Body of pancreas (tissue), 4 donors: ENCODE measurements around the gene RAB6B. TPM values are rescaled to one million over a fixed set of nuclear protein-coding genes. Genes with fewer than 3 reads are reported as not detected.

Experiments
- ATAC-seq: fragments of 150-250 bp; one replicate; pipeline ENCODE4 v1.9.1; 2016
- DNase-seq, 4 donors: peaks; one replicate each; pipeline ENCODE4 v3.0.0-alpha.2; 2019
- H3K27ac ChIP-seq, 4 donors: fragments of 200-600 bp; sonication (generic); 1 replicate in 3 of 4; 2 replicates in 1 of 4; pipeline versions ENCODE4 v1.5.1 to v1.6.1; 2016 to 2019; ENCODE audit warnings: mild to moderate bottlenecking in 1 of 4, mixed read lengths in 1 of 4, moderate library complexity in 1 of 4
- H3K27me3 ChIP-seq, 2 donors: fragments of 200-600 bp; sonication (generic); one replicate each; pipeline ENCODE4 v1.6.0; 2016; ENCODE audit warnings: mild to moderate bottlenecking in 1 of 2
- H3K36me3 ChIP-seq, 2 donors: fragments of 200-600 bp; sonication (generic); replicated peaks in 1 of 2; 2 replicates each; pipeline ENCODE4 v1.5.1; 2016; ENCODE audit warnings: low read depth in 2 of 2; ENCODE audit not compliant: insufficient read depth in 1 of 2
- H3K4me1 ChIP-seq: fragments of 200-600 bp; sonication (generic); one replicate; pipeline ENCODE4 v1.6.0; 2016
- H3K4me3 ChIP-seq, 2 donors: fragments of 200-600 bp; sonication (generic); 1 replicate in 1 of 2; 2 replicates in 1 of 2; pipeline ENCODE4 v1.5.1; 2016 to 2019
- H3K9me3 ChIP-seq, 3 donors: fragments of 200-600 bp; sonication (generic); 1 replicate in 2 of 3; 2 replicates in 1 of 3; pipeline ENCODE4 v1.5.1; 2016
- CTCF ChIP-seq, 7 experiments: fragments of 450-650 bp in 4 of 7; fragments of 200-600 bp in 3 of 7; sonication (generic) in 3 of 7; IDR thresholded peaks; one replicate each; pipeline ENCODE4 v1.5.1; 2016 to 2019; ENCODE audit warnings: antibody characterized with exemption in 7 of 7
- POLR2A ChIP-seq, 3 donors: fragments of 450-650 bp; IDR thresholded peaks; one replicate each; pipeline ENCODE4 v1.6.1; 2016; ENCODE audit warnings: antibody characterized with exemption in 3 of 3, mild to moderate bottlenecking in 2 of 3
- WGBS, 2 donors: methylation state at CpG; one replicate each; pipeline ENCODE4 v1.1.5; 2017; 5-methylcytosine and 5-hydroxymethylcytosine counted together
- intact Hi-C: fragments of 100-400 bp; cut with DNase I; formaldehyde crosslinking; loops from one replicate; pipeline ENCODE4 v1.15.1; 2023
- total RNA-seq, 2 donors: library from RNA; depleted of rRNA; stranded (reverse); fragments of >200 nt; gene quantifications; one replicate each; pipeline ENCODE4 v1.1.0, GENCODE V29; 2016

The RAB6B gene
- total RNA-seq, 2 donors from 2014 or later: 2.6 to 3.0 TPM

- no peak overlapping the region for H3K4me3 ChIP-seq
- no peak for TF ChIP-seq POLR2A (IDR thresholded peaks at IDR 0.05)
- TF ChIP-seq CTCF (IDR thresholded peaks at IDR 0.05): no peak
- no peaks in the 10 kb centered on the region for H3K27me3 ChIP-seq
- H3K9me3 ChIP-seq: no peaks in the 10 kb centered on the region
- no peak overlapping the region for H3K27ac ChIP-seq
- H3K36me3 ChIP-seq: peaks cover 0 to 8% of the 10 kb centered on the region in 2 donors
- ATAC-seq (no peak), DNase-seq (no peak)
- H3K4me1 ChIP-seq: peaks cover 15% of the 10 kb centered on the region
- intact Hi-C loops: no loop called here
- 69 to 92% methylated on average over 8 of the region's 8 CpGs for WGBS, 2 donors
These were observed 70.7 kb downstream of the RAB6B start for GRCh38 chr3:133824961-133825485.

GRCh38 chr3:133821767-133822638, 73.7 kb downstream of the RAB6B start:
- no peaks in the 10 kb centered on the region for H3K27me3 ChIP-seq
- no peaks in the 10 kb centered on the region for H3K9me3 ChIP-seq
- H3K27ac ChIP-seq: peak overlapping the region in 1 of 4 donors; percentile 55
- intact Hi-C loops: no loop called here
- ATAC-seq (peak; percentile 97), DNase-seq (peak; percentile 82 to 97 (median 95))
- peaks cover 15% of the 10 kb centered on the region for H3K4me1 ChIP-seq
- WGBS, 2 donors: 59 to 71% methylated on average over 8 of the region's 8 CpGs
- no peak for TF ChIP-seq POLR2A (IDR thresholded peaks at IDR 0.05)
- TF ChIP-seq CTCF (IDR thresholded peaks at IDR 0.05): peak in 4 of 7 experiments; percentile 49 to 76 (median 64)
- H3K4me3 ChIP-seq: no peak overlapping the region
- H3K36me3 ChIP-seq: peaks cover 0 to 18% of the 10 kb centered on the region in 2 donors

DNA sequence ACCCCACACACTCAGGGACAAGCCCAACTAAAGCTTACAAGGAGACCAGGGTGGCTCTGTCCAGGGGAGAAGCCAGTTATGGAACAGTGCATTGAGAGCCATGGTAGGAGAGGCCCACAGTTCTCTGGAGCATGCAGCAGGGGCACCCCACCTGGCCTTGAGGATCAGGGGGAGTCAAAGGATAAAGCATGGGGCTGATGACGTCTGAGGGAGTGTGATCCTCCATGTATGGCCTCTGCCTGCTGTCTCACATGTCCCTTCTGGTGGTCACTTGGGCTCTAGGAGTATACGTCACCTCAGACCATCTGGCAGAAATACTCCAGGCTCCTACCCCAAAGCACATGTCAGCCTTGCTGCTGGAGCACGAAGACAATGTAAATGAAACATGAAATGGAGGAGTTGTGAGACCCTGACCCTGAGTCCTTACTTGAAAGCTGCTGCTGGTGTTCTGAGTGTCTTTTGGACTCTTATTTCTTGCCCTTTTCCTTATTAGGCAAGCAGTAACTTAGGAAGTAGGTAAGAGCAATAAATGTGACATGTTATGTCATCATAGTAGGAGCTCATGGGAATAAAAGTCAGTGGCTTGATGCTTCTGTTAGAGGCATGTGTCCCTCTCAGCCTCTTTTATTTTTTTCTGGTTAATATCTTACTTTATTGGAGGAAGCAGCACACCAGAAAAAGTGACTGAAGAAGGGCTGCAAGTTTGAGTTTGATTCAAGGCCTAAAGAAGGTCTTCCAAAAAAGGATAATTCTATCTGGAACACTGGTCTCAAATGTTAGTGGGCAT, 74.6 kb downstream of the RAB6B start:
- 65 to 81% methylated on average over 3 of the region's 3 CpGs for WGBS, 2 donors

DNA sequence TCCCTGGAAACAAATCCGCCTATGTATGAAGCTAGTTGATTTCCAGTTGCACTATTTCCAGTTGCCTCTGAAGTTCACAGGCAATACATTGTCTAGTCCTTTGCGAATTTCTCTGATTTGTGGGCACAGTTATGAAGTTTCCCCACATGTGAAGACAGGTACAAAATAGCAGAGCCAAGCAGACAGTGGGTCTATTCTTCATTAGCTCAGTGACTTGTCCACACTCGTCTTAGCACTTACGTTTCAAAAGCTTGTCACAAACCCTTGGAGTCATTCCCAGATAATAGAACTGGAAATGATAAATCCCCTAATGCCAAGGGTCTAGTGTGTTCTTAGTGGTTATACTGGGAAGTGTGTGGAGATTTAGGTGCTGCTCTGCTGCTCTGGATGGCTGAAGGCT, 75.6 kb downstream of the RAB6B start:
- 64 to 79% methylated on average over 4 of the region's 4 CpGs for WGBS, 2 donors
- TF ChIP-seq CTCF (IDR thresholded peaks at IDR 0.05) (no peak), POLR2A (IDR thresholded peaks at IDR 0.05) (no peak)
- H3K9me3 ChIP-seq: no peaks in the 10 kb centered on the region
- H3K27me3 ChIP-seq: no peaks in the 10 kb centered on the region
- ATAC-seq (no peak), DNase-seq (no peak)
- peaks cover 0 to 23% of the 10 kb centered on the region in 2 donors for H3K36me3 ChIP-seq
- H3K4me3 ChIP-seq: no peak overlapping the region
- H3K27ac ChIP-seq: no peak overlapping the region
- intact Hi-C loops: no loop called here
- H3K4me1 ChIP-seq: peaks cover 20% of the 10 kb centered on the region

More for the DNA sequence above, 74.6 kb downstream of the RAB6B start:
- Histone ChIP-seq H3K27me3 (no peaks in the 10 kb centered on the region), H3K9me3 (no peaks in the 10 kb centered on the region), H3K4me1 (peaks cover 19% of the 10 kb centered on the region), H3K36me3 (peaks cover 0 to 18% of the 10 kb centered on the region in 2 donors), H3K4me3 (no peak overlapping the region), H3K27ac (peak overlapping the region in 1 of 4 donors; percentile 55)
- DNase-seq (no peak), ATAC-seq (no peak)
- intact Hi-C loops: no loop called here
- TF ChIP-seq POLR2A (IDR thresholded peaks at IDR 0.05) (no peak), CTCF (IDR thresholded peaks at IDR 0.05) (no peak)
